WTC11 (cell line): Measurements from ENCODE around the gene CERT1. TPM values are rescaled to one million over a fixed set of nuclear protein-coding genes. Genes with fewer than 3 reads are reported as not detected.

Source experiments
- ATAC-seq: fragments of 200-7000 bp; cut with Tn5 transposase; 2 replicates; pipeline ENCODE4 v1.10.0; 2021; ENCODE audit warnings: mild to moderate bottlenecking, moderate library complexity
- CTCF ChIA-PET: fragments of 300-600 bp; sonication (Branson Sonifier 250); formaldehyde crosslinking; loops from one replicate; lab custom pipeline; 2021; ENCODE audit warnings: antibody characterized with exemption; lab: Charles Lee
- POLR2A ChIA-PET: fragments of 350-600 bp; sonication (Branson Sonifier 250); formaldehyde crosslinking; loops from one replicate; lab custom pipeline; 2021; ENCODE audit warnings: antibody characterized with exemption; lab: Charles Lee
- DNase-seq: peaks from one replicate; pipeline ENCODE4 v3.0.0; 2021; ENCODE audit warnings: low spot score
- H3K27ac Mint-ChIP-seq: 2 replicates; pipeline ENCODE4 v1.8.0; 2021; ENCODE audit warnings: mixed read lengths
- H3K27me3 Mint-ChIP-seq: 2 replicates; pipeline ENCODE4 v1.8.0; 2021; ENCODE audit warnings: low read depth, mild to moderate bottlenecking, moderate library complexity, mixed read lengths
- H3K36me3 Mint-ChIP-seq: 2 replicates; pipeline ENCODE4 v1.8.0; 2021; ENCODE audit warnings: mixed read lengths
- H3K4me1 Mint-ChIP-seq: 2 replicates; pipeline ENCODE4 v1.8.0; 2022; ENCODE audit warnings: mixed read lengths
- H3K4me3 Mint-ChIP-seq: 2 replicates; pipeline ENCODE4 v1.8.0; 2021; ENCODE audit warnings: mild to moderate bottlenecking, moderate library complexity, mixed read lengths
- H3K9me3 Mint-ChIP-seq: 2 replicates; pipeline ENCODE4 v1.8.0; 2021; ENCODE audit warnings: mixed read lengths
- ATF1 ChIP-seq: sonication (generic); formaldehyde crosslinking; IDR thresholded peaks from 2 replicates; pipeline ENCODE4 v1.8.1; 2023; ENCODE audit warnings: mild to moderate bottlenecking, moderate library complexity, missing genetic modification reagents
- CREM ChIP-seq: sonication (generic); formaldehyde crosslinking; IDR thresholded peaks from 2 replicates; pipeline ENCODE4 v1.8.1; 2022; ENCODE audit warnings: mild to moderate bottlenecking, missing genetic modification reagents, moderate library complexity
- FOXP1 ChIP-seq: sonication (generic); formaldehyde crosslinking; IDR thresholded peaks from 2 replicates; pipeline ENCODE4 v1.8.0; 2022; ENCODE audit warnings: missing genetic modification reagents, mild to moderate bottlenecking, moderate library complexity, borderline replicate concordance
- JUN ChIP-seq: sonication (generic); formaldehyde crosslinking; IDR thresholded peaks from 2 replicates; pipeline ENCODE4 v1.8.0; 2023; ENCODE audit warnings: mild to moderate bottlenecking, missing genetic modification reagents
- RELA ChIP-seq: sonication (generic); formaldehyde crosslinking; IDR thresholded peaks from 2 replicates; pipeline ENCODE4 v1.8.1; 2022; ENCODE audit warnings: missing genetic modification reagents, mild to moderate bottlenecking, borderline replicate concordance
- ZNF232 ChIP-seq: sonication (generic); formaldehyde crosslinking; IDR thresholded peaks from 2 replicates; pipeline ENCODE4 v1.8.0; 2022; ENCODE audit warnings: mild to moderate bottlenecking, missing genetic modification reagents
- ZNF263 ChIP-seq: sonication (generic); formaldehyde crosslinking; IDR thresholded peaks from 2 replicates; pipeline ENCODE4 v1.8.1; 2022; ENCODE audit warnings: low read depth, mild to moderate bottlenecking, moderate library complexity, missing genetic modification reagents
- ZNF416 ChIP-seq: fragments of 250-450 bp; sonication (Bioruptor Pico); IDR thresholded peaks from 2 replicates; pipeline ENCODE4 v1.9.0; 2021; ENCODE audit warnings: mild to moderate bottlenecking, inconsistent platforms
- total RNA-seq: library from RNA; stranded (reverse); gene quantifications from 3 replicates; pipeline ENCODE4 v1.2.3, GENCODE V29; 2021
- TF ChIP-seq, protein P1 (sequence below): sonication (generic); formaldehyde crosslinking; IDR thresholded peaks from 2 replicates; pipeline ENCODE4 v1.8.1; 2022; ENCODE audit warnings: mild to moderate bottlenecking, missing genetic modification reagents, moderate library complexity, borderline replicate concordance
- TF ChIP-seq, protein P2 (sequence below): fragments of 250-450 bp; sonication (Bioruptor Pico); IDR thresholded peaks from 2 replicates; pipeline ENCODE4 v2.1.2; 2022; ENCODE audit warnings: mild to moderate bottlenecking, moderate library complexity
- TF ChIP-seq, protein P3 (sequence below): sonication (generic); formaldehyde crosslinking; conservative IDR thresholded peaks from 2 replicates; pipeline ENCODE4 v1.8.1; 2023; ENCODE audit warnings: mild to moderate bottlenecking, low read depth, missing genetic modification reagents, moderate library complexity
- TF ChIP-seq, protein P4 (sequence below): sonication (generic); formaldehyde crosslinking; IDR thresholded peaks from 2 replicates; pipeline ENCODE4 v1.8.1; 2022; ENCODE audit warnings: mild to moderate bottlenecking, moderate library complexity, missing genetic modification reagents
- TF ChIP-seq, protein P5 (sequence below): fragments of 250-450 bp; sonication (Bioruptor Pico); IDR thresholded peaks from 2 replicates; pipeline ENCODE4 v1.9.0; 2021; ENCODE audit warnings: mild to moderate bottlenecking
- TF ChIP-seq, protein P6 (sequence below): sonication (generic); formaldehyde crosslinking; IDR thresholded peaks from 2 replicates; pipeline ENCODE4 v1.8.0; 2023; ENCODE audit warnings: missing genetic modification reagents
- TF ChIP-seq, protein P7 (sequence below): sonication (generic); formaldehyde crosslinking; IDR thresholded peaks from 2 replicates; pipeline ENCODE4 v1.8.0; 2022; ENCODE audit warnings: mild to moderate bottlenecking, missing genetic modification reagents
- TF ChIP-seq, protein P8 (sequence below): sonication (generic); formaldehyde crosslinking; IDR thresholded peaks from 2 replicates; pipeline ENCODE4 v1.8.0; 2023; ENCODE audit warnings: missing genetic modification reagents, mild to moderate bottlenecking, borderline replicate concordance

CERT1 gene
- total RNA-seq, 1 experiment from 2014 or later: 50.8 TPM

DNA sequence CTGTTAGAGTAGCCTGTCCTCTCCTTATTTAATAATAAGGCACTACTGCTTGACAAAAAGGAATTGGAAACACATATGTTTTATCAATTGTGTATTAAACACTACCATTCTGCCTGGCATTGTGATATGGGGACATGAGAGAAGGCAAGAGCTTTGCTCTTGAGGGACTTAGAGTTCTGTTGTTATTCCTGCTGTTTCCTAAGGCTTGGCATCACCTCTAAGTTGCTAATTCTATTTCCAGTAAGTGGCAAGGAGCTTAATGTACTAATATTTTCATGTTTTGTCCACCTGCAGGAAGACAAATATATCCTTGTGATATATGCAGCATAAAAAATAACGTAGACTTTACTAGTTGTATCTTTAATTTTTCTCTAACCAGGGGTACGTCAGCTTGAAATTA is 161.8 kb downstream of the CERT1 start:
- H3K4me3 Mint-ChIP-seq: no peak overlapping the region
- H3K27ac Mint-ChIP-seq: no peak overlapping the region
- no peak for ATAC-seq
- no peak for DNase-seq
- TF ChIP-seq ATF1 (CRISPR knock-in tag) (no peak), ZNF232 (CRISPR knock-in tag) (no peak), RELA (CRISPR knock-in tag) (no peak), JUN (CRISPR knock-in tag) (no peak), FOXP1 (CRISPR knock-in tag) (no peak), CREM (CRISPR knock-in tag) (no peak), ZNF416 (CRISPR knock-in tag) (no peak), ZNF263 (CRISPR knock-in tag) (no peak)
- TF ChIP-seq, protein P1, sequence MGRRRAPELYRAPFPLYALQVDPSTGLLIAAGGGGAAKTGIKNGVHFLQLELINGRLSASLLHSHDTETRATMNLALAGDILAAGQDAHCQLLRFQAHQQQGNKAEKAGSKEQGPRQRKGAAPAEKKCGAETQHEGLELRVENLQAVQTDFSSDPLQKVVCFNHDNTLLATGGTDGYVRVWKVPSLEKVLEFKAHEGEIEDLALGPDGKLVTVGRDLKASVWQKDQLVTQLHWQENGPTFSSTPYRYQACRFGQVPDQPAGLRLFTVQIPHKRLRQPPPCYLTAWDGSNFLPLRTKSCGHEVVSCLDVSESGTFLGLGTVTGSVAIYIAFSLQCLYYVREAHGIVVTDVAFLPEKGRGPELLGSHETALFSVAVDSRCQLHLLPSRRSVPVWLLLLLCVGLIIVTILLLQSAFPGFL (CRISPR knock-in tag): no peak
- TF ChIP-seq, protein P2, sequence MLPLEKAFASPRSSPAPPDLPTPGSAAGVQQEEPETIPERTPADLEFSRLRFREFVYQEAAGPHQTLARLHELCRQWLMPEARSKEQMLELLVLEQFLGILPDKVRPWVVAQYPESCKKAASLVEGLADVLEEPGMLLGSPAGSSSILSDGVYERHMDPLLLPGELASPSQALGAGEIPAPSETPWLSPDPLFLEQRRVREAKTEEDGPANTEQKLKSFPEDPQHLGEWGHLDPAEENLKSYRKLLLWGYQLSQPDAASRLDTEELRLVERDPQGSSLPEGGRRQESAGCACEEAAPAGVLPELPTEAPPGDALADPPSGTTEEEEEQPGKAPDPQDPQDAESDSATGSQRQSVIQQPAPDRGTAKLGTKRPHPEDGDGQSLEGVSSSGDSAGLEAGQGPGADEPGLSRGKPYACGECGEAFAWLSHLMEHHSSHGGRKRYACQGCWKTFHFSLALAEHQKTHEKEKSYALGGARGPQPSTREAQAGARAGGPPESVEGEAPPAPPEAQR (CRISPR knock-in tag): no peak
- TF ChIP-seq, protein P3, sequence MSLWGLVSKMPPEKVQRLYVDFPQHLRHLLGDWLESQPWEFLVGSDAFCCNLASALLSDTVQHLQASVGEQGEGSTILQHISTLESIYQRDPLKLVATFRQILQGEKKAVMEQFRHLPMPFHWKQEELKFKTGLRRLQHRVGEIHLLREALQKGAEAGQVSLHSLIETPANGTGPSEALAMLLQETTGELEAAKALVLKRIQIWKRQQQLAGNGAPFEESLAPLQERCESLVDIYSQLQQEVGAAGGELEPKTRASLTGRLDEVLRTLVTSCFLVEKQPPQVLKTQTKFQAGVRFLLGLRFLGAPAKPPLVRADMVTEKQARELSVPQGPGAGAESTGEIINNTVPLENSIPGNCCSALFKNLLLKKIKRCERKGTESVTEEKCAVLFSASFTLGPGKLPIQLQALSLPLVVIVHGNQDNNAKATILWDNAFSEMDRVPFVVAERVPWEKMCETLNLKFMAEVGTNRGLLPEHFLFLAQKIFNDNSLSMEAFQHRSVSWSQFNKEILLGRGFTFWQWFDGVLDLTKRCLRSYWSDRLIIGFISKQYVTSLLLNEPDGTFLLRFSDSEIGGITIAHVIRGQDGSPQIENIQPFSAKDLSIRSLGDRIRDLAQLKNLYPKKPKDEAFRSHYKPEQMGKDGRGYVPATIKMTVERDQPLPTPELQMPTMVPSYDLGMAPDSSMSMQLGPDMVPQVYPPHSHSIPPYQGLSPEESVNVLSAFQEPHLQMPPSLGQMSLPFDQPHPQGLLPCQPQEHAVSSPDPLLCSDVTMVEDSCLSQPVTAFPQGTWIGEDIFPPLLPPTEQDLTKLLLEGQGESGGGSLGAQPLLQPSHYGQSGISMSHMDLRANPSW (CRISPR knock-in tag): no peak
- TF ChIP-seq, protein P4, sequence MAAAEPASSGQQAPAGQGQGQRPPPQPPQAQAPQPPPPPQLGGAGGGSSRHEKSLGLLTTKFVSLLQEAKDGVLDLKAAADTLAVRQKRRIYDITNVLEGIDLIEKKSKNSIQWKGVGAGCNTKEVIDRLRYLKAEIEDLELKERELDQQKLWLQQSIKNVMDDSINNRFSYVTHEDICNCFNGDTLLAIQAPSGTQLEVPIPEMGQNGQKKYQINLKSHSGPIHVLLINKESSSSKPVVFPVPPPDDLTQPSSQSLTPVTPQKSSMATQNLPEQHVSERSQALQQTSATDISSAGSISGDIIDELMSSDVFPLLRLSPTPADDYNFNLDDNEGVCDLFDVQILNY (CRISPR knock-in tag): no peak
- TF ChIP-seq, protein P5, sequence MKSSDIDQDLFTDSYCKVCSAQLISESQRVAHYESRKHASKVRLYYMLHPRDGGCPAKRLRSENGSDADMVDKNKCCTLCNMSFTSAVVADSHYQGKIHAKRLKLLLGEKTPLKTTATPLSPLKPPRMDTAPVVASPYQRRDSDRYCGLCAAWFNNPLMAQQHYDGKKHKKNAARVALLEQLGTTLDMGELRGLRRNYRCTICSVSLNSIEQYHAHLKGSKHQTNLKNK (CRISPR knock-in tag): no peak
- TF ChIP-seq, protein P6, sequence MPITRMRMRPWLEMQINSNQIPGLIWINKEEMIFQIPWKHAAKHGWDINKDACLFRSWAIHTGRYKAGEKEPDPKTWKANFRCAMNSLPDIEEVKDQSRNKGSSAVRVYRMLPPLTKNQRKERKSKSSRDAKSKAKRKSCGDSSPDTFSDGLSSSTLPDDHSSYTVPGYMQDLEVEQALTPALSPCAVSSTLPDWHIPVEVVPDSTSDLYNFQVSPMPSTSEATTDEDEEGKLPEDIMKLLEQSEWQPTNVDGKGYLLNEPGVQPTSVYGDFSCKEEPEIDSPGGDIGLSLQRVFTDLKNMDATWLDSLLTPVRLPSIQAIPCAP: no peak
- TF ChIP-seq, protein P7, sequence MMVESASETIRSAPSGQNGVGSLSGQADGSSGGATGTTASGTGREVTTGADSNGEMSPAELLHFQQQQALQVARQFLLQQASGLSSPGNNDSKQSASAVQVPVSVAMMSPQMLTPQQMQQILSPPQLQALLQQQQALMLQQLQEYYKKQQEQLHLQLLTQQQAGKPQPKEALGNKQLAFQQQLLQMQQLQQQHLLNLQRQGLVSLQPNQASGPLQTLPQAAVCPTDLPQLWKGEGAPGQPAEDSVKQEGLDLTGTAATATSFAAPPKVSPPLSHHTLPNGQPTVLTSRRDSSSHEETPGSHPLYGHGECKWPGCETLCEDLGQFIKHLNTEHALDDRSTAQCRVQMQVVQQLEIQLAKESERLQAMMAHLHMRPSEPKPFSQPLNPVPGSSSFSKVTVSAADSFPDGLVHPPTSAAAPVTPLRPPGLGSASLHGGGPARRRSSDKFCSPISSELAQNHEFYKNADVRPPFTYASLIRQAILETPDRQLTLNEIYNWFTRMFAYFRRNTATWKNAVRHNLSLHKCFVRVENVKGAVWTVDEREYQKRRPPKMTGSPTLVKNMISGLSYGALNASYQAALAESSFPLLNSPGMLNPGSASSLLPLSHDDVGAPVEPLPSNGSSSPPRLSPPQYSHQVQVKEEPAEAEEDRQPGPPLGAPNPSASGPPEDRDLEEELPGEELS (CRISPR knock-in tag): no peak
- TF ChIP-seq, protein P8, sequence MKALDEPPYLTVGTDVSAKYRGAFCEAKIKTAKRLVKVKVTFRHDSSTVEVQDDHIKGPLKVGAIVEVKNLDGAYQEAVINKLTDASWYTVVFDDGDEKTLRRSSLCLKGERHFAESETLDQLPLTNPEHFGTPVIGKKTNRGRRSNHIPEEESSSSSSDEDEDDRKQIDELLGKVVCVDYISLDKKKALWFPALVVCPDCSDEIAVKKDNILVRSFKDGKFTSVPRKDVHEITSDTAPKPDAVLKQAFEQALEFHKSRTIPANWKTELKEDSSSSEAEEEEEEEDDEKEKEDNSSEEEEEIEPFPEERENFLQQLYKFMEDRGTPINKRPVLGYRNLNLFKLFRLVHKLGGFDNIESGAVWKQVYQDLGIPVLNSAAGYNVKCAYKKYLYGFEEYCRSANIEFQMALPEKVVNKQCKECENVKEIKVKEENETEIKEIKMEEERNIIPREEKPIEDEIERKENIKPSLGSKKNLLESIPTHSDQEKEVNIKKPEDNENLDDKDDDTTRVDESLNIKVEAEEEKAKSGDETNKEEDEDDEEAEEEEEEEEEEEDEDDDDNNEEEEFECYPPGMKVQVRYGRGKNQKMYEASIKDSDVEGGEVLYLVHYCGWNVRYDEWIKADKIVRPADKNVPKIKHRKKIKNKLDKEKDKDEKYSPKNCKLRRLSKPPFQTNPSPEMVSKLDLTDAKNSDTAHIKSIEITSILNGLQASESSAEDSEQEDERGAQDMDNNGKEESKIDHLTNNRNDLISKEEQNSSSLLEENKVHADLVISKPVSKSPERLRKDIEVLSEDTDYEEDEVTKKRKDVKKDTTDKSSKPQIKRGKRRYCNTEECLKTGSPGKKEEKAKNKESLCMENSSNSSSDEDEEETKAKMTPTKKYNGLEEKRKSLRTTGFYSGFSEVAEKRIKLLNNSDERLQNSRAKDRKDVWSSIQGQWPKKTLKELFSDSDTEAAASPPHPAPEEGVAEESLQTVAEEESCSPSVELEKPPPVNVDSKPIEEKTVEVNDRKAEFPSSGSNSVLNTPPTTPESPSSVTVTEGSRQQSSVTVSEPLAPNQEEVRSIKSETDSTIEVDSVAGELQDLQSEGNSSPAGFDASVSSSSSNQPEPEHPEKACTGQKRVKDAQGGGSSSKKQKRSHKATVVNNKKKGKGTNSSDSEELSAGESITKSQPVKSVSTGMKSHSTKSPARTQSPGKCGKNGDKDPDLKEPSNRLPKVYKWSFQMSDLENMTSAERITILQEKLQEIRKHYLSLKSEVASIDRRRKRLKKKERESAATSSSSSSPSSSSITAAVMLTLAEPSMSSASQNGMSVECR (CRISPR knock-in tag): no peak
- CTCF ChIA-PET: interaction anchor here (1.2 kb wide), 1 partner anchor 16 kb away, joined by 3 read pairs; no protein-coding TSS in a partner anchor
- no peaks in the 10 kb centered on the region for H3K4me1 Mint-ChIP-seq
- POLR2A ChIA-PET: interaction anchor here (0.8 kb wide), 1 partner anchor 11 kb away, joined by 6 read pairs; no protein-coding TSS in a partner anchor
- H3K9me3 Mint-ChIP-seq: no peaks in the 10 kb centered on the region
- H3K36me3 Mint-ChIP-seq: peaks cover 86% of the 10 kb centered on the region
- no peaks in the 10 kb centered on the region for H3K27me3 Mint-ChIP-seq
